A549 (cell line): ENCODE data around the gene FUT6. TPM values are rescaled to one million over a fixed set of nuclear protein-coding genes. Genes with fewer than 3 reads are reported as not detected.

Source experiments
- ATAC-seq, 2 experiments: fragments of 200-7000 bp in 1 of 2; fragments of >200 bp in 1 of 2; cut with Nextera tagmentation in 1 of 2; cut with Tn5 transposase in 1 of 2; 3 replicates each; pipeline versions ENCODE4 v1.8.0 to v1.9.1; 2018 to 2020; ENCODE audit warnings: mild to moderate bottlenecking in 1 of 2, moderate library complexity in 1 of 2
- CTCF ChIA-PET: fragments of 300-600 bp; sonication (Branson Sonifier 250); formaldehyde crosslinking; extraction: SDS; loops from one replicate; lab custom pipeline; 2021; ENCODE audit warnings: antibody characterized with exemption, inconsistent platforms; lab: Yijun Ruan, JAX
- POLR2A ChIA-PET: fragments of 350-600 bp; formaldehyde crosslinking; extraction: SDS; loops from one replicate; lab custom pipeline; 2021; ENCODE audit warnings: antibody characterized with exemption, inconsistent platforms; lab: Yijun Ruan, JAX
- DNase-seq, 2 experiments: peaks; one replicate each; pipeline versions ENCODE4 v3.0.0 to v3.0.0-alpha.2; 2011 to 2016; ENCODE audit warnings: low read depth in 1 of 2, low spot score in 1 of 2
- FAIRE-seq: peaks from 2 replicates; lab custom pipeline; 2011; peaks lifted over from hg19 to GRCh38; lab: Jason Lieb, UNC
- H3K27ac ChIP-seq, 2 experiments: fragments of >200 bp; sonication (Bioruptor Twin); formaldehyde crosslinking; 3 replicates each; pipeline ENCODE4 v1.5.1; 2016 to 2017
- H3K4me1 ChIP-seq: fragments of >200 bp; sonication (Bioruptor Twin); formaldehyde crosslinking; 3 replicates; pipeline ENCODE4 v1.6.1; 2016
- H3K4me2 ChIP-seq: fragments of >200 bp; sonication (Bioruptor Twin); formaldehyde crosslinking; 3 replicates; pipeline ENCODE4 v1.6.1; 2016
- H3K4me3 ChIP-seq: fragments of >200 bp; sonication (Bioruptor Twin); formaldehyde crosslinking; 3 replicates; pipeline ENCODE4 v1.5.1; 2016
- H3K9me3 ChIP-seq: fragments of >200 bp; sonication (Bioruptor Twin); formaldehyde crosslinking; 3 replicates; pipeline ENCODE4 v1.6.1; 2016
- CBX2 ChIP-seq: fragments of 200-600 bp; sonication (generic); IDR thresholded peaks from 2 replicates; pipeline ENCODE4 v1.6.1; 2016; ENCODE audit warnings: low read depth, mild to moderate bottlenecking, borderline replicate concordance
- CHD2 ChIP-seq: fragments of 150-350 bp; IDR thresholded peaks from 2 replicates; pipeline ENCODE4 v1.6.1; 2014; ENCODE audit warnings: low read length; ENCODE audit not compliant: partially characterized antibody
- EHMT2 ChIP-seq: fragments of 200-600 bp; sonication (generic); IDR thresholded peaks from 2 replicates; pipeline ENCODE4 v1.6.1; 2016; ENCODE audit warnings: antibody characterized with exemption, low read depth, mild to moderate bottlenecking, moderate library complexity
- ELK1 ChIP-seq: fragments of 150-350 bp; IDR thresholded peaks from 2 replicates; pipeline ENCODE4 v1.6.1; 2014; ENCODE audit warnings: low read depth, mild to moderate bottlenecking, low read length
- ESRRA ChIP-seq: fragments of 150-350 bp; IDR thresholded peaks from 2 replicates; pipeline ENCODE4 v1.6.1; 2014; ENCODE audit warnings: mild to moderate bottlenecking, low read length, borderline replicate concordance
- GATA3 ChIP-seq: IDR thresholded peaks from 2 replicates; pipeline ENCODE4 v1.6.1; 2012; ENCODE audit warnings: borderline replicate concordance
- HOXB5 ChIP-seq: fragments of 250-450 bp; sonication (Bioruptor Pico); IDR thresholded peaks from 2 replicates; pipeline ENCODE4 v1.5.0; 2020; ENCODE audit warnings: mild to moderate bottlenecking, moderate library complexity
- JUN ChIP-seq, 2 experiments: fragments of >200 bp; sonication (Bioruptor Twin); formaldehyde crosslinking; IDR thresholded peaks; 2 replicates in 1 of 2; 3 replicates in 1 of 2; pipeline ENCODE4 v1.6.1; 2016 to 2017
- RAD21 ChIP-seq, 2 experiments: fragments of >200 bp in 1 of 2; sonication (Bioruptor Twin) in 1 of 2; formaldehyde crosslinking in 1 of 2; IDR thresholded peaks in 1 of 2; conservative IDR thresholded peaks in 1 of 2; 2 replicates in 1 of 2; 3 replicates in 1 of 2; pipeline ENCODE4 v1.6.1; 2012 to 2018; ENCODE audit warnings: inconsistent platforms in 1 of 2
- REST ChIP-seq: fragments of 200-600 bp; sonication (generic); IDR thresholded peaks from 2 replicates; pipeline ENCODE4 v1.6.1; 2016; ENCODE audit warnings: antibody characterized with exemption, mild to moderate bottlenecking, moderate library complexity
- RFX5 ChIP-seq: fragments of 450-650 bp; IDR thresholded peaks from 2 replicates; pipeline ENCODE4 v1.7.1; 2014; ENCODE audit warnings: antibody characterized with exemption, mild to moderate bottlenecking, moderate library complexity
- SMC3 ChIP-seq: fragments of >200 bp; sonication (Bioruptor Twin); formaldehyde crosslinking; IDR thresholded peaks from 3 replicates; pipeline ENCODE4 v1.6.1; 2018; ENCODE audit warnings: inconsistent platforms
- SREBF2 ChIP-seq: fragments of 450-650 bp; IDR thresholded peaks from 2 replicates; pipeline ENCODE4 v1.6.1; 2014; ENCODE audit warnings: mild to moderate bottlenecking, moderate library complexity
- ZFP36 ChIP-seq: fragments of 450-650 bp; IDR thresholded peaks from 2 replicates; pipeline ENCODE4 v1.6.1; 2014; ENCODE audit warnings: borderline replicate concordance; ENCODE audit not compliant: partially characterized antibody
- WGBS: methylation state at CpG from one replicate; pipeline ENCODE4 v1.1.6; 2017; ENCODE audit errors: missing lambda C conversion rate; 5-methylcytosine and 5-hydroxymethylcytosine counted together
- polyA plus RNA-seq, 4 experiments: library from polyadenylated mRNA; depleted of rRNA in 3 of 4; stranded (reverse); fragments of >200 nt; fragmentation: RNase III in 1 of 4; extraction: RNeasy Plus Mini Kit Qiagen cat#74134 plus additional on column Dnase treatment in 1 of 4; gene quantifications; 2 replicates in 3 of 4; 3 replicates in 1 of 4; pipeline ENCODE4 v1.2.3, GENCODE V29; 2011 to 2017
- TF ChIP-seq, protein P1 (sequence below): fragments of >200 bp; sonication (Bioruptor Twin); formaldehyde crosslinking; IDR thresholded peaks from 3 replicates; pipeline ENCODE4 v1.5.1; 2016

Gene FUT6
- polyA plus RNA-seq, 2 of the 4 experiments (the other 2 are of a cell fraction) = not detected

- FAIRE-seq (no peak), ATAC-seq (no peak), DNase-seq (no peak)
- Histone ChIP-seq H3K4me1 (peaks cover 26% of the 10 kb centered on the region), H3K4me2 (no peak overlapping the region), H3K4me3 (no peak overlapping the region), H3K27ac (no peak overlapping the region), H3K9me3 (no peaks in the 10 kb centered on the region)
- 90% methylated on average over 10 of the region's 10 CpGs for WGBS
- CTCF ChIA-PET = interaction anchor here (1.6 to 8.5 kb wide), 4 partner anchors 11 to 68 kb away, joined by 4 to 74 read pairs (median 10); partner anchors contain the start of gene NRTN
- no peak for TF ChIP-seq CHD2
- TF ChIP-seq EHMT2 = no peak
- POLR2A ChIA-PET = no interaction called here
Measured at GRCh38 chr19:5824751-5825150, 14.8 kb downstream of the FUT6 start.

- DNase-seq = peak; percentile 53 to 66
- no peak for FAIRE-seq
- TF ChIP-seq RAD21 (conservative IDR thresholded peaks at IDR 0.05 in 1 of 2, IDR thresholded peaks at IDR 0.05 in 1 of 2) = peak; percentile 45 to 60; a peak in 3 of 5 replicates
- TF ChIP-seq, protein P1, sequence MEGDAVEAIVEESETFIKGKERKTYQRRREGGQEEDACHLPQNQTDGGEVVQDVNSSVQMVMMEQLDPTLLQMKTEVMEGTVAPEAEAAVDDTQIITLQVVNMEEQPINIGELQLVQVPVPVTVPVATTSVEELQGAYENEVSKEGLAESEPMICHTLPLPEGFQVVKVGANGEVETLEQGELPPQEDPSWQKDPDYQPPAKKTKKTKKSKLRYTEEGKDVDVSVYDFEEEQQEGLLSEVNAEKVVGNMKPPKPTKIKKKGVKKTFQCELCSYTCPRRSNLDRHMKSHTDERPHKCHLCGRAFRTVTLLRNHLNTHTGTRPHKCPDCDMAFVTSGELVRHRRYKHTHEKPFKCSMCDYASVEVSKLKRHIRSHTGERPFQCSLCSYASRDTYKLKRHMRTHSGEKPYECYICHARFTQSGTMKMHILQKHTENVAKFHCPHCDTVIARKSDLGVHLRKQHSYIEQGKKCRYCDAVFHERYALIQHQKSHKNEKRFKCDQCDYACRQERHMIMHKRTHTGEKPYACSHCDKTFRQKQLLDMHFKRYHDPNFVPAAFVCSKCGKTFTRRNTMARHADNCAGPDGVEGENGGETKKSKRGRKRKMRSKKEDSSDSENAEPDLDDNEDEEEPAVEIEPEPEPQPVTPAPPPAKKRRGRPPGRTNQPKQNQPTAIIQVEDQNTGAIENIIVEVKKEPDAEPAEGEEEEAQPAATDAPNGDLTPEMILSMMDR = peak; percentile 51
- TF ChIP-seq HOXB5 (CRISPR knock-in tag) = no peak
- no peak for TF ChIP-seq CBX2
- TF ChIP-seq SMC3 = peak; percentile 50
- no peak for TF ChIP-seq SREBF2
- no peak for TF ChIP-seq REST
- TF ChIP-seq RFX5 = no peak
- no peak for TF ChIP-seq GATA3
- Histone ChIP-seq H3K27ac (no peak overlapping the region), H3K4me3 (no peak overlapping the region), H3K4me1 (peaks cover 21% of the 10 kb centered on the region), H3K4me2 (no peak overlapping the region), H3K9me3 (no peaks in the 10 kb centered on the region)
- ChIA-PET POLR2A (no interaction called here), CTCF (interaction anchor here (0.6 to 8.5 kb wide), 15 partner anchors 10 to 125 kb away, joined by 3 to 74 read pairs (median 5); partner anchors contain the start of gene NRTN)
- WGBS = 51% methylated on average over 17 of the region's 30 CpGs
- ATAC-seq = peak; percentile 56 to 80
Measured at GRCh38 chr19:5823579-5824281, 15.8 kb downstream of the FUT6 start.

DNA sequence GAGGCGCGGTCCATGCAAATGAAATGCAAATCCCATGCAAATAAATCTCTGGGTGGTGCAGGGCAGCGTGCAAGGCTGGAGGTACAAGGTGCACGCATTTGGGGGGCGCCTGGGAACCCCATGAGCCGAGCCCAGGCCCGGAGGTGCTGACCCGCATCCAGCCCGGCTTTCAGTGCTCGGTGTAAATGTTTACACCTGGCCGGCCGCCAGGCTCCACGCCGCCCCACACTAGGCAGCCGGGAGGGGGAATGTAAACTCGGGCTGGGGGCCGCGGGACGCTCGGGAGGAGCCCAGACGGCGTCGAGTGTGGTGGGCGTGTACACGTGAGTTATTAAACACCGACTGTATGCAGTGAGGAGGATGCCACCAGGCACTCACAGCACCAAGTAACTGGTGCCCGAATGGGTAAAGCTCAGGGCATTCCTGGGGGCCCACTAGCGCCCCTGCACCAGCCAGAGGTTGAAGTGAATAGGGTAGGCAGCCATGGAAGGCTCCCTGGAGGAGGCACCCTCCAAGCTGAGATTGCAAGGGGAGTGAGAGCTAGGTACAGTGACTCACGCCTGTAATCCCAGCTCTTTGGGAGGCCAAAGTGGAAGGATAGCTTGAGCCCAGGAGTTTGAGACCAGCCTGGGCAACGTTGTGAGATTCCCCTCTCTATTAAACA is 17.2 kb downstream of the FUT6 start:
- peak overlapping the region; percentile 38; the same call in 1 of the 3 replicates for H3K4me2 ChIP-seq
- no peak overlapping the region for H3K4me3 ChIP-seq
- no peak overlapping the region for H3K27ac ChIP-seq
- 13% methylated on average over 16 of the region's 30 CpGs for WGBS
- peaks cover 18% of the 10 kb centered on the region; the same call in 2 of the 3 replicates for H3K4me1 ChIP-seq
- FAIRE-seq = no peak
- H3K9me3 ChIP-seq = no peaks in the 10 kb centered on the region
- no peak for DNase-seq
- POLR2A ChIA-PET = no interaction called here
- TF ChIP-seq, protein P1 = no peak
- TF ChIP-seq ESRRA (no peak), ZFP36 (peak; percentile 79), ELK1 (no peak), JUN (IDR thresholded peaks at IDR 0.05) (no peak), RAD21 (conservative IDR thresholded peaks at IDR 0.05 in 1 of 2, IDR thresholded peaks at IDR 0.05 in 1 of 2) (no peak)
- TF ChIP-seq, all 56 proteins: peak for 1
- CTCF ChIA-PET = interaction anchor here (0.7 to 8.5 kb wide), 13 partner anchors 8 to 78 kb away, joined by 3 to 74 read pairs (median 9); partner anchors contain the start of gene NRTN
- no peak for ATAC-seq
